H1 (cell line): ENCODE data around the gene TP73. TPM values are rescaled to one million over a fixed set of nuclear protein-coding genes. Genes with fewer than 3 reads are reported as not detected.

ENCODE experiments used
- CTCF ChIA-PET: fragments of 300-600 bp; sonication (Branson Sonifier 250); formaldehyde crosslinking; loops from one replicate; lab custom pipeline; 2021; ENCODE audit not compliant: partially characterized antibody; lab: Charles Lee
- POLR2A ChIA-PET: fragments of 300-600 bp; sonication (Branson Sonifier 250); formaldehyde crosslinking; loops from one replicate; lab custom pipeline; 2021; ENCODE audit warnings: inconsistent platforms; ENCODE audit not compliant: partially characterized antibody; lab: Charles Lee
- DNase-seq, 2 experiments: peaks; one replicate each; pipeline versions ENCODE4 v3.0.0 to v3.0.0-alpha.2; 2010 to 2022; ENCODE audit warnings: low spot score in 2 of 2, low read depth in 1 of 2, mixed read lengths in 1 of 2
- FAIRE-seq: peaks from 2 replicates; lab custom pipeline; 2011; peaks lifted over from hg19 to GRCh38; lab: Jason Lieb, UNC
- H2AFZ ChIP-seq: 2 replicates; pipeline ENCODE4 v1.8.1; 2012; ENCODE audit warnings: low read length, inconsistent platforms
- H2AK5ac ChIP-seq: 2 replicates; pipeline ENCODE4 v1.6.1; 2013; ENCODE audit warnings: low read depth, low read length
- H2BK120ac ChIP-seq: replicated peaks from 2 replicates; pipeline ENCODE3; 2013; ENCODE audit warnings: low read depth, low read length, inconsistent platforms
- H2BK12ac ChIP-seq: 2 replicates; pipeline ENCODE4 v1.6.1; 2013; ENCODE audit warnings: low read depth, low read length
- H2BK15ac ChIP-seq: 2 replicates; pipeline ENCODE4 v1.6.1; 2013; ENCODE audit warnings: low read length
- H2BK20ac ChIP-seq: 2 replicates; pipeline ENCODE4 v1.6.1; 2013; ENCODE audit warnings: low read length
- H2BK5ac ChIP-seq: 2 replicates; pipeline ENCODE4 v1.6.1; 2013; ENCODE audit warnings: low read depth, low read length
- H3K14ac ChIP-seq: 2 replicates; pipeline ENCODE4 v1.6.1; 2013; ENCODE audit warnings: inconsistent platforms; ENCODE audit not compliant: insufficient read length
- H3K18ac ChIP-seq: 2 replicates; pipeline ENCODE4 v1.6.1; 2013; ENCODE audit warnings: low read length; ENCODE audit errors: extremely low read depth
- H3K23ac ChIP-seq: 2 replicates; pipeline ENCODE4 v1.6.1; 2013; ENCODE audit warnings: inconsistent platforms; ENCODE audit not compliant: insufficient read length
- H3K23me2 ChIP-seq: 2 replicates; pipeline ENCODE4 v1.6.1; 2013; ENCODE audit warnings: low read depth, low read length
- H3K27ac ChIP-seq: 2 replicates; pipeline ENCODE4 v1.6.1; 2011; ENCODE audit warnings: low read depth, low read length, inconsistent platforms
- H3K27me3 ChIP-seq, 4 experiments: replicated peaks in 1 of 4; 1 replicate in 1 of 4; 2 replicates in 3 of 4; pipeline versions ENCODE4 v1.6.1 to v1.8.1; 2011 to 2013; ENCODE audit warnings: low read length in 3 of 4, mild to moderate bottlenecking in 3 of 4, inconsistent platforms in 2 of 4, mixed read lengths in 2 of 4, moderate library complexity in 1 of 4; ENCODE audit not compliant: control insufficient read depth in 3 of 4, insufficient read depth in 3 of 4; ENCODE audit errors: extremely low read depth in 1 of 4
- H3K36me3 ChIP-seq, 4 experiments: 2 replicates each; pipeline versions ENCODE4 v1.6.1 to v1.8.1; 2011 to 2013; ENCODE audit warnings: mild to moderate bottlenecking in 4 of 4, low read length in 3 of 4, moderate library complexity in 2 of 4, control low read depth in 1 of 4, inconsistent platforms in 1 of 4; ENCODE audit not compliant: insufficient read depth in 4 of 4, control insufficient read depth in 2 of 4
- H3K4ac ChIP-seq: replicated peaks from 2 replicates; pipeline ENCODE3; 2013; ENCODE audit warnings: low read length, low read depth, mixed read lengths, inconsistent platforms; ENCODE audit not compliant: insufficient read length
- H3K4me1 ChIP-seq, 4 experiments: replicated peaks in 1 of 4; 1 replicate in 1 of 4; 2 replicates in 3 of 4; pipeline versions ENCODE4 v1.6.1 to v1.8.1; 2011 to 2013; ENCODE audit warnings: low read length in 3 of 4, inconsistent platforms in 2 of 4, mixed read lengths in 1 of 4; ENCODE audit not compliant: insufficient read depth in 4 of 4, control insufficient read depth in 3 of 4
- H3K4me2 ChIP-seq, 2 experiments: 2 replicates each; pipeline versions ENCODE4 v1.6.1 to v1.8.1; 2011 to 2013; ENCODE audit warnings: low read depth in 2 of 2, low read length in 2 of 2, control low read depth in 1 of 2, inconsistent platforms in 1 of 2, mild to moderate bottlenecking in 1 of 2; ENCODE audit not compliant: insufficient read depth in 1 of 2
- H3K4me3 ChIP-seq, 4 experiments: fragments of 200-600, 300-600 bp in 1 of 4; sonication (generic), shearing (Covaris generic), sonication (Bioruptor Twin) in 1 of 4; 2 replicates each; pipeline versions ENCODE4 v1.5.1 to v1.8.1; 2011 to 2016; ENCODE audit warnings: low read length in 4 of 4, low read depth in 3 of 4, control low read depth in 2 of 4, inconsistent platforms in 2 of 4, mild to moderate bottlenecking in 2 of 4, mixed read lengths in 1 of 4, moderate library complexity in 1 of 4; ENCODE audit not compliant: insufficient read depth in 2 of 4; ENCODE audit errors: extremely low read depth in 1 of 4
- H3K56ac ChIP-seq: replicated peaks from 2 replicates; pipeline ENCODE3; 2013; ENCODE audit warnings: low read depth, mild to moderate bottlenecking, mixed read lengths, low read length, inconsistent platforms; ENCODE audit not compliant: insufficient read length
- H3K79me1 ChIP-seq: 2 replicates; pipeline ENCODE4 v1.6.1; 2013; ENCODE audit warnings: low read depth, low read length, control low read depth
- H3K79me2 ChIP-seq, 2 experiments: 2 replicates each; pipeline versions ENCODE4 v1.6.1 to v1.8.1; 2012 to 2013; ENCODE audit warnings: low read length in 2 of 2, mild to moderate bottlenecking in 2 of 2, inconsistent platforms in 1 of 2; ENCODE audit not compliant: insufficient read depth in 2 of 2, control insufficient read depth in 1 of 2
- H3K9ac ChIP-seq, 4 experiments: replicated peaks in 1 of 4; 1 replicate in 1 of 4; 2 replicates in 3 of 4; pipeline versions ENCODE4 v1.6.1 to v1.8.1; 2011 to 2013; ENCODE audit warnings: low read depth in 3 of 4, low read length in 3 of 4, control low read depth in 2 of 4, mild to moderate bottlenecking in 2 of 4, moderate library complexity in 2 of 4, inconsistent platforms in 1 of 4; ENCODE audit errors: extremely low read depth in 1 of 4
- H3K9me3 ChIP-seq, 2 experiments: 2 replicates each; pipeline versions ENCODE4 v1.6.1 to v1.8.1; 2012 to 2013; ENCODE audit warnings: mild to moderate bottlenecking in 2 of 2, moderate library complexity in 2 of 2, control low read depth in 1 of 2, inconsistent platforms in 1 of 2, low read depth in 1 of 2, low read length in 1 of 2, mixed read lengths in 1 of 2; ENCODE audit not compliant: insufficient read depth in 2 of 2
- H4K20me1 ChIP-seq, 2 experiments: replicated peaks in 1 of 2; 2 replicates each; pipeline versions ENCODE3 to v1.8.1; 2011 to 2013; ENCODE audit warnings: inconsistent platforms in 2 of 2, low read length in 2 of 2, mild to moderate bottlenecking in 1 of 2; ENCODE audit not compliant: insufficient read depth in 2 of 2, control insufficient read depth in 1 of 2
- H4K5ac ChIP-seq: 2 replicates; pipeline ENCODE4 v1.6.1; 2013; ENCODE audit warnings: low read length, low read depth, mixed read lengths, inconsistent platforms; ENCODE audit not compliant: insufficient read length
- H4K8ac ChIP-seq: 2 replicates; pipeline ENCODE4 v1.8.0; 2013; ENCODE audit warnings: mild to moderate bottlenecking, moderate library complexity, low read length, inconsistent platforms; ENCODE audit not compliant: insufficient read depth; ENCODE audit errors: extremely low read depth
- H4K91ac ChIP-seq: replicated peaks from 2 replicates; pipeline ENCODE3; 2013; ENCODE audit warnings: low read length, mixed read lengths, inconsistent platforms; ENCODE audit not compliant: insufficient read length
- JUND ChIP-seq: IDR thresholded peaks from 2 replicates; pipeline ENCODE4 v1.6.1; 2011; ENCODE audit warnings: mild to moderate bottlenecking, improper control_type of control experiment, low read length
- RAD21 ChIP-seq, 2 experiments: IDR thresholded peaks in 1 of 2; conservative IDR thresholded peaks in 1 of 2; 2 replicates each; pipeline ENCODE4 v1.6.1; 2011; ENCODE audit warnings: low read depth in 2 of 2, low read length in 2 of 2, improper control_type of control experiment in 1 of 2, inconsistent platforms in 1 of 2, mild to moderate bottlenecking in 1 of 2, moderate library complexity in 1 of 2
- SUZ12 ChIP-seq: fragments of 200-600 bp; sonication (generic); IDR thresholded peaks from 2 replicates; pipeline ENCODE4 v1.6.1; 2012; ENCODE audit warnings: mild to moderate bottlenecking, inconsistent platforms, low read length, moderate library complexity, mixed read lengths
- WGBS, 2 experiments: shearing (Covaris generic) in 1 of 2; methylation state at CpG; one replicate each; pipeline versions ENCODE4 v1.1.6 to v1.1.7; 2013 to 2015; ENCODE audit warnings: low lambda C conversion rate in 2 of 2, mixed read lengths in 2 of 2, inconsistent platforms in 1 of 2, low coverage in 1 of 2, missing lambda C conversion rate in 1 of 2; ENCODE audit not compliant: insufficient replicate concordance in 2 of 2, insufficient coverage in 1 of 2, insufficient read length in 1 of 2; ENCODE audit errors: extremely low coverage in 1 of 2, missing lambda C conversion rate in 1 of 2; 5-methylcytosine and 5-hydroxymethylcytosine counted together
- polyA plus RNA-seq, 7 experiments: library from polyadenylated mRNA; depleted of rRNA in 3 of 7; stranded (reverse) in 5 of 7; unstranded in 2 of 7; fragments of >200 nt in 5 of 7; fragments of 200-250 nt in 2 of 7; gene quantifications; 1 replicate in 5 of 7; 2 replicates in 1 of 7; 4 replicates in 1 of 7; pipeline versions ENCODE4 v1.2.1 to v1.2.3, GENCODE V29; 2011 to 2013; ENCODE audit warnings: missing spikeins in 2 of 7, mixed read lengths in 2 of 7
- total RNA-seq: library from RNA; stranded (reverse); fragmentation: NEBNext Ultra II Directional; extraction: Animal tissue kit (Norgen Biotek cat#: 25700); gene quantifications from 2 replicates; pipeline ENCODE4 v1.2.1, GENCODE V29; 2021
- TF ChIP-seq, protein P1 (sequence below), 3 experiments: IDR thresholded peaks; 1 replicate in 2 of 3; 2 replicates in 1 of 3; pipeline versions ENCODE4 v1.5.1 to v1.6.1; 2011; ENCODE audit warnings: low read length in 3 of 3, mild to moderate bottlenecking in 3 of 3, inconsistent platforms in 2 of 3, low read depth in 1 of 3, moderate library complexity in 1 of 3; ENCODE audit not compliant: insufficient read depth in 1 of 3; ENCODE audit errors: control extremely low read depth in 1 of 3

Gene TP73
- total and polyA plus RNA-seq, 2 of the 8 experiments (the other 6 are each of a cell fraction or from before 2014, with no cell fraction given), result 2.6 to 3.1 TPM

GRCh38 chr1:3614755-3615742 is 37.3 kb upstream of the TP73 start:
- H4K20me1 ChIP-seq, result peaks cover 0 to 2% of the 10 kb centered on the region in 2 experiments
- no peak overlapping the region for H3K4me3 ChIP-seq
- no peak overlapping the region for H3K9ac ChIP-seq
- H3K79me2 ChIP-seq, result no peaks in the 10 kb centered on the region
- H2AFZ ChIP-seq, result no peak overlapping the region
- H4K5ac ChIP-seq, result no peak overlapping the region
- H3K56ac ChIP-seq, result no peak overlapping the region
- H2BK5ac ChIP-seq, result no peak overlapping the region
- H3K4ac ChIP-seq, result no peak overlapping the region
- no peak overlapping the region for H2BK20ac ChIP-seq
- POLR2A ChIA-PET, result interaction anchor here (0.8 kb wide), 1 partner anchor 8 kb away, joined by 3 read pairs; no protein-coding TSS in a partner anchor
- no peak overlapping the region for H3K27ac ChIP-seq
- no peak overlapping the region for H3K4me2 ChIP-seq
- no peaks in the 10 kb centered on the region for H3K36me3 ChIP-seq
- H3K23me2 ChIP-seq, result peaks cover 11% of the 10 kb centered on the region; the same call in 1 of the 2 replicates
- H3K27me3 ChIP-seq, result peaks cover 3 to 16% (median 12%) of the 10 kb centered on the region in 4 experiments
- CTCF ChIA-PET, result interaction anchor here (0.6 to 2.4 kb wide), 33 partner anchors 9 to 1185 kb away, joined by 3 to 12 read pairs (median 4); no protein-coding TSS in a partner anchor
- H2AK5ac ChIP-seq, result no peak overlapping the region
- H3K79me1 ChIP-seq, result no peaks in the 10 kb centered on the region
- WGBS, 2 experiments, result 60% methylated on average over 18 of the region's 20 CpGs; no CpG with 5 or more reads in 1 of the 2 experiments
- H2BK15ac ChIP-seq, result no peak overlapping the region
- TF ChIP-seq, protein P1, sequence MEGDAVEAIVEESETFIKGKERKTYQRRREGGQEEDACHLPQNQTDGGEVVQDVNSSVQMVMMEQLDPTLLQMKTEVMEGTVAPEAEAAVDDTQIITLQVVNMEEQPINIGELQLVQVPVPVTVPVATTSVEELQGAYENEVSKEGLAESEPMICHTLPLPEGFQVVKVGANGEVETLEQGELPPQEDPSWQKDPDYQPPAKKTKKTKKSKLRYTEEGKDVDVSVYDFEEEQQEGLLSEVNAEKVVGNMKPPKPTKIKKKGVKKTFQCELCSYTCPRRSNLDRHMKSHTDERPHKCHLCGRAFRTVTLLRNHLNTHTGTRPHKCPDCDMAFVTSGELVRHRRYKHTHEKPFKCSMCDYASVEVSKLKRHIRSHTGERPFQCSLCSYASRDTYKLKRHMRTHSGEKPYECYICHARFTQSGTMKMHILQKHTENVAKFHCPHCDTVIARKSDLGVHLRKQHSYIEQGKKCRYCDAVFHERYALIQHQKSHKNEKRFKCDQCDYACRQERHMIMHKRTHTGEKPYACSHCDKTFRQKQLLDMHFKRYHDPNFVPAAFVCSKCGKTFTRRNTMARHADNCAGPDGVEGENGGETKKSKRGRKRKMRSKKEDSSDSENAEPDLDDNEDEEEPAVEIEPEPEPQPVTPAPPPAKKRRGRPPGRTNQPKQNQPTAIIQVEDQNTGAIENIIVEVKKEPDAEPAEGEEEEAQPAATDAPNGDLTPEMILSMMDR (IDR thresholded peaks at IDR 0.05; ENCODE audit: control extremely low read depth in 1 of 3, insufficient read depth in 1 of 3, low read depth in 1 of 3, low read length in 3 of 3), result peak in 2 of 3 experiments; percentile 84 to 91; a peak in 3 of 4 replicates
- TF ChIP-seq SUZ12, result no peak
- 0 out of 2 replicates have a peak, but pooled peaks have one; percentile 6 for TF ChIP-seq JUND
- TF ChIP-seq RAD21 (IDR thresholded peaks at IDR 0.05 in 1 of 2, conservative IDR thresholded peaks at IDR 0.05 in 1 of 2; ENCODE audit: low read depth in 2 of 2, low read length in 2 of 2), result peak; percentile 80 to 83
- no peak overlapping the region for H3K18ac ChIP-seq
- DNase-seq (peak in 1 of 2 experiments; percentile 80), FAIRE-seq (no peak)
- no peak overlapping the region for H4K8ac ChIP-seq
- no peak overlapping the region for H2BK12ac ChIP-seq
- no peak overlapping the region for H3K23ac ChIP-seq
- peaks cover 0 to 30% (median 17%) of the 10 kb centered on the region in 4 experiments; a peak in 6 of 7 replicates for H3K4me1 ChIP-seq
- H3K9me3 ChIP-seq, result no peaks in the 10 kb centered on the region
- H4K91ac ChIP-seq, result no peak overlapping the region
- H3K14ac ChIP-seq, result no peak overlapping the region
- no peak overlapping the region for H2BK120ac ChIP-seq
